ENCODE results near the gene ERGIC3.
"Not testable (repeated sequence)": the region's sequence is repeated elsewhere in the genome, so short reads cannot be mapped to it uniquely, and the experiment has no call there.

The ERGIC3 gene

DNA sequence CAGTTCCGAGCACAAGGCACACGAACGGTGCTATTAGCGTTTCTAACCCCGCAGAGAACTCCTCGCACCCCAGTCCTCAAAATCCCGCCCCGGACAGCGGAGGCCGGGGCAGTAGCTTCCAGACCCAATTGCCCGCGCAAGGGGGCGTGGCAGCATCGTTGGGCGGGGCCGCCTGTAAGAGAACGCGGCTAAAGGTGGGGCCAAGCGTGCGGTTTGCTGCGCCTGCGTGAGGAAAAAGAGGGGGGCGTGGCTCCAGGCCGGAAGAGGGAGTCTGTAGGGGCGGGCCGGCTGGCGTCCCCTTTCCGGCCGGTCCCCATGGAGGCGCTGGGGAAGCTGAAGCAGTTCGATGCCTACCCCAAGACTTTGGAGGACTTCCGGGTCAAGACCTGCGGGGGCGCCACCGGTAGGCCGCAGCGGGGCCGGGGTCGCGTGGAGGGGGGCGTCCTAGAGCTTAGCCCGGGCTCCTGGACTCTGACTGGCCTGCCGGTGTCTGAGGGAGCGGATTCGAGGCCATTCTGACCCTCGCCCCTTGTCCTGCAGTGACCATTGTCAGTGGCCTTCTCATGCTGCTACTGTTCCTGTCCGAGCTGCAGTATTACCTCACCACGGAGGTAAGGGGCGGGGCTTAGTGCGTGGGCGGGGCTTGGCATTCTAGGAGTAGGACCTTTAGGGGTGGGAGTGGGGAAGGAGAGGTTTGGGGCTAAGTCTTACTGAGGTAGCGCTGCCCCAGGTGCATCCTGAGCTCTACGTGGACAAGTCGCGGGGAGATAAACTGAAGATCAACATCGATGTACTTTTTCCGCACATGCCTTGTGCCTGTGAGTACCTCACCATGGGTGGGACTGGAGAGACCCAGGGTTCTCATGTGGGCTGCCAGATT is at the start of gene ERGIC3:
ERGIC3 (plus strand) TSS at position 296 of the 880 bp plus-strand sequence; CDS start at position 316, 20 bp downstream.
- peak; percentile 96 for DNase-seq

DNA sequence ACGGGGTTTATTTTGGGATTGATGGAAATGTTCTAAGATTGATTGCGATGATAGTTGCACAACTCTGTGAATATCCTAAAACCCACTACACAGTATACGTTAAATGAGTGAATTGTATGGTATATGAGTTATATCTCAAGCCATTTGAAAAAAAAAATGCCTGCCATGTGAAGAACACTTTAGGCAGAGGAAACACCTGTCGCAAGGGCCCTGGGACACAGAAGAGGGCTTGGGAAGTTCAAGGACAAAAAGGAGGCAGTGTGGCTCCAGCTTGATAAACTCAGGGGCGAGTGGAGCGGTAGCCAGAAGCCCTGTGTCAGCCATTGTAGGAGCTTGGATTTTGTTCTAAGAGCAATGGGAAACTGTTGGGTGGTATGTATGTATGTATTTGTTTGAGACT is 49.5 kb upstream of the ERGIC3 start:
- DNase-seq, result no peak

DNA sequence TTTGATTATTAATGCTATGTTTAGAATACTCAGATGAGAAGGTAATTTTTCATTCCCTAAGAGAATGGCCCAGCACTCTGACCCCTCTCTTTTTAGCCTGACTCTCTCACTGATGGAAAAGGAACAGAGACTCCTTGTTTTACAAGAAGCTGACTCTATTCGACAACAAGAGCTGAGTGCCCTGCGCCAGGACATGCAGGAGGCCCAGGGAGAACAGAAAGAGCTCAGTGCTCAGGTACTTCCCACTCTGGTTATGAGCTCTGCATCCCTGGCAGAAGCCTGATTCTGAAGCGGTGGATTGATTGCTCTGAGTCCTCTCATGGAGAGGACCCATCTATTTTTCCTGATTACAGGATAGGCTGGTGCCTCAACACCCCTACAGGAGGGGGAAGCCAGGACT is 45.4 kb upstream of the ERGIC3 start:
- DNase-seq, result no peak

DNA sequence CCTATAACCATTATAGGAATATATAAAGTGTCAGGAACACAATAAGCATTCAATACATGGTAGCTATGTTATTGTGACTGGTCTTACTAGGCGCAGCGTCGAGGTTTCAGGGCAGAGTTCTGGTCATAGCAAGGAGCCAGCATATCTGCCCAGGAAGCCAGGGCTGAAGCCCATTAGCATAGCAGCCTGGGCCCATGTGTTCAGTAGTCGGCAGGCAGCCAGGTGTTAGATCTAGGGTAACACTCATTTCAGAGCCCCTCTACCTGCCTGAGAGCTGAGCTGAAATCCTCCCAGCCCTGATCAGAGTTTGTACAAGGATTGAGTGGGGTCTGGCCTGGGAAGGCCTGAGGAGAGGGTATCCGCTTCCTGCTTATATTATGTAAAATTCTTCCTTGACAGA is 44.6 kb upstream of the ERGIC3 start:
- DNase-seq, result no peak

DNA sequence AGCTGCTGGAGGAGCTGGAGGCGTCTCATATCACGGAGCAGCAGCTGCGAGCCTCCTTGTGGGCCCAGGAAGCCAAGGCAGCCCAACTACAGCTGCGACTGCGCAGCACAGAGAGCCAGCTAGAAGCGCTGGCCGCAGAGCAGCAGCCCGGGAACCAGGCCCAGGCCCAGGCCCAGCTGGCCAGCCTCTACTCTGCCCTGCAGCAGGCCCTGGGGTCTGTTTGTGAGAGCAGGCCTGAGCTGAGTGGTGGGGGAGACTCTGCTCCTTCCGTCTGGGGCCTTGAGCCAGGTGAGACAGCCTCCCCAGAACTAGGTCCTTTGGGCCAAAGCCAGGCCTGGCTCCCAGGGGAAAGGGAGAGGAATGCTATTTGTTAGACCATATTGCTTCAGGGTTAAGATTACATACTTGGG is 44.1 kb upstream of the ERGIC3 start:
- DNase-seq, result no peak

DNA sequence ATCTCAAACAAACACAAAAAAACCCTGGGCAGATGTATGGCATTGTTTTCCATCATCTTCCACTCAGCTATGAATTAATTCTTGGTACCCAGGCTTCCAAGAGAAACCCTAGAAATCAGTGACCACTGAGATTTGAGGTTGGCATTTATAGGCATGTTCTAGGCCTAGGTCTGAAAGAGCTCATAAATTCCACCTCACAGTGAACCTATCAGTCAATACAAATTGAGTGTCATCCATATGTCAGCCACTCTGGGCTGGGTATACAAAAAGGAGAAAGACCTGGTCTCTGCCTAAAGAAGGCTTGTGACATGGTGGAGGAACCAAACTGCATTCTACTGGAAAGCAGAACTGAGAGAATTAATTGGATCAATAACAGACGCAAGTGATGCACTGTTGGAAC is 42.6 kb upstream of the ERGIC3 start:
- DNase-seq, result no peak

DNA sequence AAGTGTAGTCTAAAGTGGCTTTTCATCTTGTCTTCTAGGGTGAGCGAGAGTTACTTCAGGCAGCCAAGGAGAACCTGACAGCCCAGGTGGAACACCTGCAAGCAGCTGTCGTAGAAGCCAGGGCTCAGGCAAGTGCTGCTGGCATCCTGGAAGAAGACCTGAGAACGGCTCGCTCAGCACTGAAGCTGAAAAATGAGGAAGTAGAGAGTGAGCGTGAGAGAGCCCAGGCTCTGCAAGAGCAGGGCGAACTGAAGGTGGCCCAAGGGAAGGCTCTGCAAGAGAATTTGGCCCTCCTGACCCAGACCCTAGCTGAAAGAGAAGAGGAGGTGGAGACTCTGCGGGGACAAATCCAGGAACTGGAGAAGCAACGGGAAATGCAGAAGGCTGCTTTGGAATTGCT is 39.5 kb upstream of the ERGIC3 start:
- no peak for DNase-seq

DNA sequence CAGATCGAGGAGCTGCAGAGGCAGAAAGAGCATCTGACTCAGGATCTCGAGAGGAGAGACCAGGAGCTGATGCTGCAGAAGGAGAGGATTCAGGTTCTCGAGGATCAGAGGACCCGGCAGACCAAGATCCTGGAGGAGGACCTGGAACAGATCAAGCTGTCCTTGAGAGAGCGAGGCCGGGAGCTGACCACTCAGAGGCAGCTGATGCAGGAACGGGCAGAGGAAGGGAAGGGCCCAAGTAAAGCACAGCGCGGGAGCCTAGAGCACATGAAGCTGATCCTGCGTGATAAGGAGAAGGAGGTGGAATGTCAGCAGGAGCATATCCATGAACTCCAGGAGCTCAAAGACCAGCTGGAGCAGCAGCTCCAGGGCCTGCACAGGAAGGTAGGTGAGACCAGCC is 38.6 kb upstream of the ERGIC3 start:
- no peak for DNase-seq

DNA sequence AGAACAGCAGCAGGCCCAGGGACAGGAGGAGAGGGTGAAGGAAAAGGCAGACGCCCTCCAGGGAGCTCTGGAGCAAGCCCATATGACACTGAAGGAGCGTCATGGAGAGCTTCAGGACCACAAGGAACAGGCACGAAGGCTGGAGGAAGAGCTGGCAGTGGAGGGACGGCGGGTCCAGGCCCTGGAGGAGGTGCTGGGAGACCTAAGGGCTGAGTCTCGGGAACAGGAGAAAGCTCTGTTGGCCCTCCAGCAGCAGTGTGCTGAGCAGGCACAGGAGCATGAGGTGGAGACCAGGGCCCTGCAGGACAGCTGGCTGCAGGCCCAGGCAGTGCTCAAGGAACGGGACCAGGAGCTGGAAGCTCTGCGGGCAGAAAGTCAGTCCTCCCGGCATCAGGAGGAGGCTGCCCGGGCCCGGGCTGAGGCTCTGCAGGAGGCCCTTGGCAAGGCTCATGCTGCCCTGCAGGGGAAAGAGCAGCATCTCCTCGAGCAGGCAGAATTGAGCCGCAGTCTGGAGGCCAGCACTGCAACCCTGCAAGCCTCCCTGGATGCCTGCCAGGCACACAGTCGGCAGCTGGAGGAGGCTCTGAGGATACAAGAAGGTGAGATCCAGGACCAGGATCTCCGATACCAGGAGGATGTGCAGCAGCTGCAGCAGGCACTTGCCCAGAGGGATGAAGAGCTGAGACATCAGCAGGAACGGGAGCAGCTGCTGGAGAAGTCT is 37.9 kb upstream of the ERGIC3 start:
- no peak for DNase-seq

DNA sequence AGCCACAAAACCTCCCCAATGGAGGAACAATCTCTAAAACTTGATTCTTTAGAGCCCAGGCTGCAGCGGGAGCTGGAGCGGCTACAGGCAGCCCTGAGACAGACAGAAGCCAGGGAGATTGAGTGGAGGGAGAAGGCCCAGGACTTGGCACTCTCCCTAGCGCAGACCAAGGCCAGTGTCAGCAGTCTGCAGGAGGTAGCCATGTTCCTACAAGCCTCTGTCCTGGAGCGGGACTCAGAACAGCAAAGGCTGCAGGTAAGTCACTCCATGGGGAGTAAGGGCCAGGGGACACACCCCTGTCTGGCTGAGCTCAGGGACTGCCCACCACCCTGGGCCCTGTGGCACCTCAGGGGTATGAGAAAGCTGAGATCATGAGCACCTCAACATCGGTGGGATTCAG is 37.1 kb upstream of the ERGIC3 start:
- DNase-seq, result no peak

DNA sequence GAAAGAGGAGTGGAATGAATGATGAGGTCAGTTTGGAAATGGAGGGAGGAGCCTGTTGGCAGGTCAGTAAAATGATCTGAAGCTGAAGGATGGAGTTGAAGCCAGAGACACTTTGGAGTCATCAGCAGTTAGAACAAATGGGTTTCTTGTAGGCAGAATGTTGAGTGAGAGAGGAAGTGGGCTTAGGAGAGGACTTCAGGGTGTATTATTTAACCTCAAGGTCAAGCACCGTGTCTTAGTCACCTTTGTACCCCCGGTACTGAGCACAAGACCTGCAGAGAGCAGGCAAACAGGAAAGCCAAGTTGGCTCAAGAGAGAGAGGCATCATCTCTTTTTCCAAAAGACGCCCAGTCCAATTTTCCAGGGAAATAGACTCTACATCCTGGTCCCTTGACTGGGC is 35.7 kb upstream of the ERGIC3 start:
- no peak for DNase-seq

DNA sequence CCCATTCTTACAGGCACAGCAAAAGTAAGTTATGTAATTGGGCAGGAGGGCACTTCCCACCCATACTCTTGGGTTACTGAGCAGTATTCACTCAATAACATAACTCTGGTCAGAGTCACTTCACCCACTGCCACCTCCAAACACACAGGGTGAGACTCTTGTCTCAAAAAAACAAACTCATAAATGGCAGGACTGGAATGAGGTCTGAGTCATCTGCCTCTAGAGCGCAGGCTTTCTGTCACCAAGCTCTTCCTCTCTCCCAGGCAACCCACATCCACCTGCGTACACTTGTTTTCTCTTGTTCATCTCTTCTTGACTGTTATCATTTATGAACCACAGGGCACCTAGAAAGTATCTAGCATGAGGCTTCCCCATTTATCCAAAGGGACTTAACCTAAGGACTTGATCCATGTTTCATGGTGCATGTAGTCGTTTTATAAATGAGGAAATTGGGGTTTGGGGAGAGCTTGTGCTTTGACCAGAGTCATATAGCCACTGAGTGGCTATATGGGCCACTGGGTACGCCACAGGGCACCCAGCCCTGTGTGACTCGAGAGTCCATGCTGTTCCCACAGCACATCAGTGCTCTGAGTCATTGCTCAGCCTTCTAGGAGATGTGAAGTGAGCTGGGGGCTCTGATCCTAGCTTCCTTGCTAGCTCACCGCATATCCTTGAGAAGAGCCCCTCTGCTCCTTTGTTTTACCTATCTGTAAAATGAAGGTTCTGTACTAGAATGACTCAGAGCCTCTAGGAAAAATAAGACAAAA is 34.8 kb upstream of the ERGIC3 start:
- no peak for DNase-seq

DNA sequence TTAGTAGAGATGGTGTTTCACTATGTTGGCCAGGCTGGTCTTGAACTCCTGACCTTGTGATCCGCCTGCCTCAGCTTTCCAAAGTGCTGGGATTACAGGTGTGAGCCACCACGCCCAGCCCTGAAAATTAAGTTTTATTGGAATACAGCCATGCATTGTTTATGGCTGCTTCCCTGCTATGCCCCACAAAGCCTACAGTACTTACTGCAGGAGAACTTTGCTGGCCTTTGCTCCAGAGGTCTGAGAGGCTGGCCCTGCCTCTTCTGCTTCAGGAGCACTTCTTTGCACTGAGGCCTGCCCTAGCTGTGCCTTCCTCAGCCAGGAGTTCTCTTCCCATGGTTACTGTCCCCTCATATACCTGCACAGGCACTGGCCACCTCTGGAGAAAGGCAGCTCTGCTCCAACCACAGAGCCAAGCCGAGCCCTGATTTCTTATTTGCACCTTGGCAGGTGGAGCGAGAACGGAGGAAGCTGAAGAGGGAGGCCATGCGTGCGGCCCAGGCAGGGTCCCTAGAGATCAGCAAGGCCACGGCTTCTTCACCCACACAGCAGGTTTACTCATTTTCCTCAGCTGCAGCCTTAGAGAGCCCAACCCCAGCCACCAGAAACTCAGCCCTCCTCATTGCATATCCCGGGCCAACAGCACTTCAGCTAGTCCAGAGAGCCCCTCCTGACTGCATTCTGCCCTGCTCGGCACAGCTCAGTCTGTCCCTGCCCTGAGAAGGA is 33.2 kb upstream of the ERGIC3 start:
- no peak for DNase-seq

DNA sequence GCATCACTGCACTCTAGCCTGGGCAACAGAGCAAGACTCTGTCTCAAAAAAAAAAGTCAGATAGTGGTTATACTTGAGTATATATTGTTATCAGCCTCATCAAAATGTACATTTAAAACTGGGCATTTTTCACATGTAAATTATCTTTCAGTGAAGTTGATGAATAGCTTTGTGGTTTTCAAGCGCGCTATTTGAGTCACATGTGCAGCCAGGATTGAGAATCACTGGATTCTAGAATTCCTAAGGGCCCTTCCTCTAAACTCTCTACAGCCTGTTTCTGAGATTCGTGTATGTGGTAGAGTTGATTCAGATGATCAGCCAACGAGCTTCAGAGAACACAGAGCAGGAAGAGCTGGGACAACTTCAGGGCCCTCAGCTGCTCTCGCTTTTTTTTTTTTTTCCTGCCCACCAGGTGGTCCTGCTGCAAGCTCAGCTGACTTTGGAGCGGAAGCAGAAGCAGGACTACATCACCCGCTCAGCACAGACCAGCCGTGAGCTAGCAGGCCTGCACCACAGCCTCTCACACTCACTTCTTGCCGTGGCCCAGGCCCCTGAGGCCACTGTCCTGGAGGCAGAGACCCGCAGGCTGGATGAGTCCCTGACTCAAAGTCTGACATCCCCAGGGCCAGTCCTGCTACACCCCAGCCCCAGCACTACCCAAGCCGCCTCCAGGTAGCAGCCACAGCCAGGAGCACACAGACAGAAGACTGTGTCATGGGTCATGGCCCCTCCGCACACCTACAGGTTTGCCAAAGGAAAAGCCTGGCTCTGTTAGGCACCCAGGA is 30.7 kb upstream of the ERGIC3 start:
- no peak for DNase-seq

DNA sequence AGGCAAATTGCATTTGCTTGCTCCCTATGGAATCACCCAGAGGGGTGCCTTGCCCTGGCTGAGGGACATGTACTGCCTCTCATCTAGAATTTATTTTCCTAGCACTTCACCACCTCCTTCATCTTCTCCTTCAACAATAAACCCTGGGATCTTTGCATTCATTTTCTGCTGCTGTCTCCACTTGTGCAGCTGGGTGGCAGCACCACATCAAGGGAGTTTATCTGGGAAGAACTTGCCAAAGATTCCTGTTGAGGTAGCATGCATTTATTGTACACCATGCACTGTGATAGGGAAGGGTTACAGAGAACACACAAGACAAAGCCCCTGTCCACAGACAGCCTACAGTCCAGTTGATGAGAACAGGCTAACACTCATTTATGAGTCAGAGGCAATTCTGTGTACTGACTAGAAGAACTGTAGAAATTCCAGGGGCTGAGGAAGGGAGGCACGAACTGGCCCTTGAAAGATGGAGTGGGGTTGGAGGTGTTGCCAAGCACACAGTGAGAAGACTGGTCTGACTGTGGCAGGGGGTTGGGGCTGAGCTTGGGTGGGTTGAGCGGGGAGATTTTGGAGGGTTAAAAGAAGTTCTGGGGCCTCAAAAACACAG is 30.0 kb upstream of the ERGIC3 start:
- DNase-seq, result no peak

DNA sequence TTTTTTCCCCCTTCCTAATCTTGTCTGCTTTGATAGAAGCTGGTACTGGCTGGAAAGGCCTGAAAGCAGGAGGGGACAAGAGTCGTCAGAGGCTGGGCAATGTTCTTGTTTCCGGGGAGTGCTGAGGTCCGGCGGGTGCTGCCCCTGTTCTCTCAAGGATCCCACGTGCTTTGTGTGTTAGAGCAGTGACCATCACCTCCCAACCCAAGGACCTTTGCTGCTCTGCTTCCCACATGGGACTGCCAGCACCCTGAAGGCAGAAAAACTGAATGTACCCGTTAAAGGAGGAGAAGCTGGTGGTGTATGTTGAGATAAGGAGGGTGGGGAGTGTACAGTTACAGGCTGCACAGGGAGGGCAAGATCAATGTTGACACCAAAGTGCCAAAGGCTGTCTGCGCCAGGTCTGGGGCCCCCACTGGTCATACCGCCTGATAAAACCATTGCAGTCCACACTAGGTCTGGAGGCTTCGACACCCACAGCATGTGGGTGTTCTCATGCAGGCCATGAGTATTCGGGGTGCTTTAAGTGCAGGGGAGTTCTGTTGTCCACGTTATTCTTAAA is 27.4 kb upstream of the ERGIC3 start:
- no peak for DNase-seq

DNA sequence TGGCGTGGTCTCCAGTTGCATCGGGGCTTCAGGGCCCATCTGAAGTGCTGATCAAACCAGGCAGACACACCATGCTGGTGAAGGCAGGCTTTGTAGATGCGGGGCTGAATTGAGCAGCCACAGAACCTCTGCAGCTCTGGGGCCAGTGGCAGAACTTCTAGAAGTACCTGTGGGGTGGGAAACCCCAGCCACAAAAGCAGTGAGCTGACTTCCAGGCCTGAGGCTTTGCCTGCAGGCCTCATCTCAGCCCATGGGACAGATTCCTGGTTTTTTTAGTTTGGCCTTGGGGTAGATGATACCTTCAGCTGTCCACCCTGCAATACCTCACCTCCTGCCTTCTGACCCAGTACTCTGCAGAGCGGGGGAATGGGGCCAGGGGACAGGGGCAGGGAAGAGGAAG is 26.5 kb upstream of the ERGIC3 start:
- DNase-seq, result no peak

DNA sequence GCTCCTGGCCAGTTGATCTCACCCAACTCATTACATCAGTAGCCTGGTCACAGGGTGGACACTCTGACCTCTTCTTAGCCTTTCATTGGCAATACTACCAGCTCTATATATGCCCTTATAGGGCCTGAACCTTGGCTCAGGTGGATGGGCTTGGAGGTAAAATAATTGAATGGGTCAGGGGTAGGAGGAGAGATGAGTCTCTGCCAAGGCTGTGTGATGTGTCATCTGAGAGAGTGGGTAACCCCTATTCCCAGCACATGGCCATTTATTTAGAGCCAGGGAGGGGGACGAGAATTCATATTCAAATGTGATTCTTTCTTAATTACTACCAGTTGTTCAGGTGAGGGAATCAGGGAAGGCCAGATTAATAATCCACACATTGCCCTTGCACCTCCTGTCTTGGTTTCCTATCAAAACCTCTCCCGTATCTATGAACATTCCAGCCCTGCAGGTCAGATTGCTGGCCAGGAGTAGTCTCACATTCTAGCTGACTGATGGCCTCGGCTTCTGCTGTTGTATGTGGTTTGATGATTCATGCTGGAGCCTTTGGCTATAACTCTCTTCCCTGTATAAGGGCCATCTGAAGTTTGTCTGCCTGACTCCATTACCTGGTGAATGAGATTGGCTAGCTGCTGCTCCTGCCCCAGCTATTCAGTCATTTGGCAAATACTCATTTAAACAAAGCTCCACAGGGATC is 25.8 kb upstream of the ERGIC3 start:
- DNase-seq, result no peak

DNA sequence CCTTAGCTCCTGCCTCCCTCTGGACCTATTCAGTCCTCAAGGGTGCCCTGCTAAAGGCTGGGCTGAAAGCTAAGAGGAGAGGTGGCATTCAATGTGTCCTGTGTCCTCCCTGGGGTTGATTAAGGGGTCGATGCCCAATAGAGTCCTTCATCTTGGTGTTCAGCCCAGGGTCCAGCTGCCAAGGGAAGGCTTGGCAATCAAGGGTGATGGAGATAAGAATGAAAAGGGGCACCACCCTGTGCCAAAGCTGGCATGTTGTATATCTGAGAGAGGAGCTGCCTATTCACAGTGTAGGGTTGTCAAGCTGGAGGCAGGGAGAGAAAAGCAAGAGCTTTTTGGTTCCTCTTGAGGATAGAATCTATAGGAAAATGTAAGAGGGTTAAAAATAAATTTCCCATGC is 24.8 kb upstream of the ERGIC3 start:
- DNase-seq, result no peak

DNA sequence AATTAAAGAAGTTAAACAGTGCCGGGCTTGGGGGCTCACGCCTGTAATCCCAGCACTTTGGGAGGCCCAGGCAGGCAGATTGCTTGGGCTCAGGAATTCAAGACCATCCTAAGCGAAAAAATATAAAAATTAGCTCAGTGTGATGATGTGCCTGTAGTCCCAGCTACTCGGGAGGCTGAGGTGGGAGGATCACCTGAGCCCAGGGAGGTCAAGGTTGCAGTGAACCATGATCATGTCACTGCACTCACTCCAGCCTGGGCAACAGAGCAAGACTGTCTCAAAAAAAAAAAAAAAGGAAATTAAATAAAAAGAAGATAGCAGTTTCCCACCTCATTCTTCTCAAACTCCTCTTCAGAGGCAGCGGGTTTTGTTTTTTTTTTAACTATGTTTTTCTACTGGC is 24.1 kb upstream of the ERGIC3 start:
- DNase-seq, result not testable (repeated sequence)

DNA sequence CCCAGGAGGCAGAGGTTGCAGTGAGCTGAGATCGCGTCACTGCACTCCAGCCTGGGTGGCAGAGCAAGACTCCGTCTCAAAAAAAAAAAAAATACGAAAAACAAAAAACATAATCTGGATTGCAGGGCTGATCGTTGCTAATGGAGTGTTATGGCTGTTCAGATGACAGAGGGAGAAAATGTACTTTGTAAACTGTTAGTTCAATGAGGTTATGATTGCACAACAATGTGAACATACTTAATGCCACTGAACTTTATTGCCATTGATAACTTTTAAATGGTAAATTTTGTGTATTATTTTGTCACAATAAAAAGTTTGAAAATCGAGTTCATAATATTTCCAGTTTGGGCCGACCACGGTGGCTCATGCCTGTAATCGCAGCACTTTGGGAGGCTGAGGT is 22.9 kb upstream of the ERGIC3 start:
- no peak for DNase-seq

Data from NCI-H2029 (cell line).